Anterior cingulate cortex (tissue), 58 donors: ENCODE measurements around the gene ZNF462.

Source experiments
- DNase-seq, 58 donors: peaks; one replicate each; lab custom pipeline; 2025; lab: John Stamatoyannopoulos, UW

ZNF462 gene

DNA sequence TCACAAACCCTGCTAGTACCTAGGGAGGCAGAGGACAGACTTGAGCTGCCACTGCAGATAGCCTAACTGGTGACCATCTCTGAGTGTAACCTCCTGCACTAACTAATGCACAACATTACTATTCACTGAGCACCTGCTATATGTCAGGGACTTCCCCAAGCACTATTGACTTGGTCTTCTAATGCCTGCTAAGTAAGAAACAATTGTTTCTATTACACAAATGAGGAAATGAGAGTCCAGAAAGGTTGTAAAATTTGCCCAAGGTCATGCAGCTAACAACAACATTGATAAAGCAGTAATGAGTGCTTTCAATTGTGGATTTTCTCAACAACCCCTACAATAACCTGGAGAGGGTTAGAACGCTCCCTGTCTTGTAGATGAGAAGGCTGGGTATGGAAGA, 183.7 kb downstream of the ZNF462 start:
- no peak for DNase-seq

DNA sequence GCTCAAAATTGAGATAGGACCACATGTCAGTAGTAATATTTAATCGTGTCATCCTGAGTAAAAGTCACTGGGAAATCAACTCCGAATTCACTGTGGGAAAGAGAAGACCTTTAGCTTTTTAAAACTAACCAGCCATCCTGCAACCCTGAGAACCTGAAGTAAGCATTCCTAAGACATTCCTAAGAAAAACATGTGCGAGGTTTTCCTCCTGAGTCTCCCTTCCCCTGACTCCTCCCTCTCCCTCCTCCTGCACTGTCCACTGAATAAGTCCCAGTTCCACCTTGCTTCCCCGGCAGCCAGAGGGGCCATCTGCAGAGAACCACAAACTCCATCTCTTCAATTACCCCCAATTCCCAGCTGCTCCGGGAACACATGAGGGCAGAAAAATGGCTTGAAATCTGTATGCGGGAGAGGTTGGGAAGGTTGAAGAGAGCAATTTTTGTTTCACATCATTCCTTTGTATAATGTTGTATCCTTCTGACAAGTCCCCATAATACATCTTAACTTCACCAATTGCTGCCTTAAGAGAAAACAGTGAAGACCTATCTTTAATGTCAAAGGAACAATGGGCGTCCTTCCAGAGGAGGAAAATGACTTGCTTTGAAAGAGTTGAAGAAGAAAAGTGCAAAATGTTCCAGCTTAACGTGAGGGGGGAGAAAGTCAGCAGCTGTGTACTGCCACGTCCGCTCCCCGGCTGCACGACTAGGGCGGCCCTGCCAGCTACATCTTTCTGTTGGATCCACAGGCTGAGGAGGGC, 186.3 kb downstream of the ZNF462 start:
- DNase-seq: peak in 7 of 58 donors; percentile 2 to 40 (median 3)

DNA sequence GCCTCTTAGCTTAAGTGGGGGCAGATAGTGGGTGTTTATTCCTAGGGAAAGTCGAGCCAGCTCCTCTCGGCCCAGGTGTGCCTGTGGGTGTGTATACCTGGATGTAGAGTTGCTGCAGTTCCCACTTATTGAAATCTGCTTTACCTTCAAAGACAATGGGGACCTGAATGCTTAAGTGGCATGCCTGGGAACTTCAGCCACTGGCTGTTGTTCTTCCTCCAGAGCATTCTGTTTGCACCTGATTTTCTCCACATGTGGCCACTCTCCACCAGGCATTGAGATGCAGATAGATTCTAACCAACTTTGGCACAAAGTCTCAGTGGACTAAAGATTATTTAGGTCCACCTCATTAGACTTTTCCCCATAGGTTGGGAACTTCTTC, 186.8 kb downstream of the ZNF462 start:
- DNase-seq: peak in 1 of 58 donors; percentile 2

DNA sequence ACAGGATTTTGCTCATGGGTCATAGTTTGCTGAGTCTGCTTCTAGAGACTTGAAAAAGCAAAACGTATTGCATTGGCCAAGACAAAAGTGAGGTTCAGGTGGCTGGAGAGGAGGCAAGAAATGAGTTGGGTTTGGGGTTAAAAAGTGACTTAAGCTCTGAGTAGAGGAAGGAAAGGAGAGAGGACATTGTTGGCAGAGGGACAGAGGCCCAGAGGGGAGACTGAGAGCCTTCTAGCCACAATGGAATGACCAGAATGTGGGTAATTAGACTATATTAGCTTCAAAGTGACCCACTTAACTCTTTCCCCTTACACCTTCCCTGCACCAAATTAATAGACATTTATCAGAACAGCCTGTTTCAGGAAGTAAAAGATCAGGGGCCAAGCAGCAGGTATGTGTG, 188.4 kb downstream of the ZNF462 start:
- DNase-seq: no peak

DNA sequence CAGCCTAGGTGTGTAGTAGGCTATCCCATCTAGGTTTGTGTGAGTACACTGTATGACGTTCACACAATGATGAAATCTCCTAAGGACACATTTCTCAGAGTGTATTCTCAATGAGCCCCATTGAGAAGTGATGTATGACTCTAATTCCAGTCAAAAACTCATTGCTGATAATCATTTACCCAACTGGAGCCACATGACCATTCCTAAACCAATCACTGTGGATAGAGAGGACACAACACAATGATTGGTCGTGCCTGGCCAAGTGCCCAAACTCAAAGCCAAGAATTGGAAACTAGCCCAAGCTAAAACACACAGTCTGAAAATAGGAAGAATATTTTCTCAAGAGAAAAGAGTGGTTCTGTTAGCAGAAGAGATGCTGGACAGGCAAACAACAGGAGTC, 191.2 kb downstream of the ZNF462 start:
- peak in 1 of 58 donors; percentile 4 for DNase-seq

DNA sequence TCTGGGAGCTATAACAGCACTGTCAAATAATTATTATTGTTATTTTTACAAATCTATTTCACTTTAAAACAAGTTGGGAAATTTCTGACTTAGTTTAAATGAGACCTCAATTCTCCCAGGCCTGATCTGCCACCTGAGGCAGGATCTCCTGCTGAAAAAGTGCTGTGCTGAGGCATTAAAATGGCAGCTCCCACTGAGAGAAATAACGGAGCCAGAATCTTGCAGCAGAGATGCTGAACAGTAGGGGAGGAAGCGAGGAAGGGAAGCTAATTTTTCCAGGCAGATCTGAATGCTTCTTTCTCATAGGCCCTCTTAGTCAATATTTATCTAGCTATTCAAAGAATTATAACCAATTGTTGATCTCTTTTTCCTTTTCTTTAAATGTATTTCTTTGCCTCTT, 196.3 kb downstream of the ZNF462 start:
- DNase-seq: no peak

DNA sequence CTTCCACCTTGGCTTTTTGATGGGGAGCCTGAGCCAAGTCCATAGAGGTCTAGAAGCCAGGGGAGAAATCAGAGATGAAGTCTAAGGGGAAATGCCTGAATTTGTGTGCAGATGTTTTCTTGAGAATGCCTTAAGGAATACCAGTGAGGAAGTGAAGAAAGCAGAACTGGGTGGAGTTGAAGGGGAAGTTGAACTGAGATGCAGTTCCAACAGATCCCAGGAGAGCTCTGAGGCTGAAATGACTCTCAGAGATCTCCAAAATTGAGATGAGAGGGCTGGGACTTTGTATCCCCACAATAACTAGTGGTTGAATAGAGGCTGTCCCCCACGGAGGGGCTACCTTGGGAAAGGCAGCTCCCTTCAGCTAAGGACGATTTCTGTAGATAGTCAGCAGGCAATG, 197.1 kb downstream of the ZNF462 start:
- no peak for DNase-seq
